Neural progenitor cell (in vitro differentiated cells): ENCODE data around the gene LGALS3BP. TPM values are rescaled to one million over a fixed set of nuclear protein-coding genes. Genes with fewer than 3 reads are reported as not detected.
"Not testable (repeated sequence)": the region's sequence is repeated elsewhere in the genome, so short reads cannot be mapped to it uniquely, and the experiment has no call there.

Experiments
- DNase-seq: peaks from one replicate; pipeline ENCODE4 v3.0.0-alpha.2; 2016; ENCODE audit warnings: low spot score
- H2AFZ ChIP-seq: fragments of 200-600 bp; sonication (generic); replicated peaks from 2 replicates; pipeline ENCODE4 v1.6.1; 2016; ENCODE audit warnings: antibody characterized with exemption
- H3F3A ChIP-seq: fragments of 200-600 bp; sonication (generic); 2 replicates; pipeline ENCODE4 v1.6.1; 2016; ENCODE audit warnings: antibody characterized with exemption, low read depth
- H3K27ac ChIP-seq: fragments of 200-600 bp; sonication (generic); 2 replicates; pipeline ENCODE4 v1.5.1; 2016; ENCODE audit warnings: mild to moderate bottlenecking
- H3K27me3 ChIP-seq: fragments of 200-600 bp; sonication (generic); 2 replicates; pipeline ENCODE4 v1.6.1; 2016; ENCODE audit warnings: mild to moderate bottlenecking, moderate library complexity
- H3K36me3 ChIP-seq: fragments of 200-600 bp; sonication (generic); 2 replicates; pipeline ENCODE4 v1.5.1; 2016
- H3K4me1 ChIP-seq: fragments of 200-600 bp; sonication (generic); 2 replicates; pipeline ENCODE4 v1.6.1; 2016; ENCODE audit warnings: mixed run types
- H3K4me2 ChIP-seq: fragments of 200-600 bp; sonication (generic); 2 replicates; pipeline ENCODE4 v1.6.1; 2016
- H3K4me3 ChIP-seq: fragments of 200-600 bp; sonication (generic); 2 replicates; pipeline ENCODE4 v1.5.1; 2016
- H3K79me2 ChIP-seq: fragments of 200-600 bp; sonication (generic); 2 replicates; pipeline ENCODE4 v1.6.1; 2016; ENCODE audit warnings: low read depth
- H3K9ac ChIP-seq: fragments of 200-600 bp; sonication (generic); 2 replicates; pipeline ENCODE4 v1.6.1; 2016
- H3K9me3 ChIP-seq: fragments of 200-600 bp; sonication (generic); 2 replicates; pipeline ENCODE4 v1.5.1; 2016; ENCODE audit warnings: low read depth
- H4K20me1 ChIP-seq: fragments of 200-600 bp; sonication (generic); 2 replicates; pipeline ENCODE4 v1.6.1; 2016; ENCODE audit warnings: low read depth
- H3K27ac Mint-ChIP-seq: 3 replicates; pipeline ENCODE4 v1.8.0; 2021; ENCODE audit warnings: mixed read lengths
- H3K27me3 Mint-ChIP-seq: 2 replicates; pipeline ENCODE4 v1.8.0; 2022; ENCODE audit warnings: low read depth, mild to moderate bottlenecking, inconsistent platforms, moderate library complexity, mixed read lengths; ENCODE audit not compliant: insufficient read depth
- H3K36me3 Mint-ChIP-seq: 3 replicates; pipeline ENCODE4 v1.8.0; 2021; ENCODE audit warnings: mixed read lengths
- H3K4me1 Mint-ChIP-seq: 3 replicates; pipeline ENCODE4 v1.8.0; 2021; ENCODE audit warnings: mixed read lengths
- H3K4me3 Mint-ChIP-seq: 3 replicates; pipeline ENCODE4 v1.8.0; 2021; ENCODE audit warnings: mild to moderate bottlenecking, moderate library complexity, mixed read lengths
- H3K9me3 Mint-ChIP-seq: 3 replicates; pipeline ENCODE4 v1.8.0; 2020; ENCODE audit warnings: mixed read lengths
- CTCF ChIP-seq: fragments of 200-600 bp; sonication (generic); IDR thresholded peaks from 2 replicates; pipeline ENCODE4 v1.5.1; 2017; ENCODE audit warnings: antibody characterized with exemption, mild to moderate bottlenecking
- EZH2 ChIP-seq: fragments of 200-600 bp; sonication (generic); IDR thresholded peaks from 2 replicates; pipeline ENCODE4 v1.6.1; 2017; ENCODE audit warnings: antibody characterized with exemption, mild to moderate bottlenecking, moderate library complexity
- EZH2phosphoT487 ChIP-seq: fragments of 200-600 bp; sonication (generic); IDR thresholded peaks from 2 replicates; pipeline ENCODE4 v1.6.1; 2017; ENCODE audit warnings: antibody characterized with exemption
- total RNA-seq: library from RNA; depleted of rRNA; stranded (reverse); fragments of >200 nt; gene quantifications from 2 replicates; pipeline ENCODE4 v1.2.3, GENCODE V29; 2015; ENCODE audit warnings: low replicate concordance

LGALS3BP gene
- total RNA-seq, 1 donor from 2014 or later = 17.5 TPM

DNA sequence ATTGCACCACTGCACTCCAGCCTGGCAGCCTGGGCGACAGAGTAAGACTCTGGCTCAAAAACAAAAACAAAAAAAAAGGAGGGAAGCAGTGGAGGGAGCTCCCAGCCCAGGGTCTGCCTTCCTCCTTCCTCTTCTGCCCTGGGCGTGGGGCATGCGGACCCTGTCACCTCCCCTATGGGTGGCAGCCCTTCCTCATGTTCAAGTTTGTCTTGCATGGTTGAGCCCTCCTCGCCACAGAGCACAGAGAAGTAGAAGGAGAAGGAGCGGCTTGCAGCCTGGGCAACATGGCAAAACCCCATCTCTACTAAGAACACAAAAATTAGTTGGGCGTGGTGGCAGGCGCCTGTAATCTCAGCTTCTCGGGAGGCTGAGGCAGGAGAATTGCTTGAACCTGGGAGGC is 33.1 kb downstream of the LGALS3BP start:
- Histone ChIP-seq H3K27ac (no peak overlapping the region), H3K4me3 (no peak overlapping the region), H3K36me3 (no peaks in the 10 kb centered on the region), H3K27me3 (no peaks in the 10 kb centered on the region), H3K9ac (no peak overlapping the region), H3K9me3 (no peaks in the 10 kb centered on the region), H3F3A (no peaks in the 10 kb centered on the region), H3K4me1 (no peaks in the 10 kb centered on the region), H4K20me1 (no peaks in the 10 kb centered on the region), H2AFZ (no peak overlapping the region), H3K79me2 (no peaks in the 10 kb centered on the region), H3K4me2 (no peak overlapping the region)
- DNase-seq = no peak
- TF ChIP-seq EZH2 = no peak
- no peak for TF ChIP-seq CTCF
- TF ChIP-seq EZH2phosphoT487 = no peak
- Mint-ChIP-seq H3K4me3 (no peak overlapping the region), H3K4me1 (peaks cover 19% of the 10 kb centered on the region), H3K36me3 (peaks cover 2% of the 10 kb centered on the region), H3K27ac (no peak overlapping the region), H3K9me3 (peaks cover 18% of the 10 kb centered on the region), H3K27me3 (peaks cover 22% of the 10 kb centered on the region)

- no peak overlapping the region for H3K9ac ChIP-seq
- no peaks in the 10 kb centered on the region for H3K9me3 ChIP-seq
- no peaks in the 10 kb centered on the region for H3F3A ChIP-seq
- H3K36me3 ChIP-seq = no peaks in the 10 kb centered on the region
- no peak overlapping the region for H3K27ac ChIP-seq
- H3K27ac Mint-ChIP-seq = peak overlapping the region; percentile 42
- H3K4me1 Mint-ChIP-seq = peaks cover 14% of the 10 kb centered on the region
- H3K36me3 Mint-ChIP-seq = peaks cover 2% of the 10 kb centered on the region
- H3K27me3 Mint-ChIP-seq = peaks cover 17% of the 10 kb centered on the region
- no peak overlapping the region for H3K4me2 ChIP-seq
- H3K4me3 ChIP-seq = no peak overlapping the region
- peaks cover 14% of the 10 kb centered on the region for H3K9me3 Mint-ChIP-seq
- DNase-seq = no peak
- TF ChIP-seq EZH2phosphoT487 (no peak), CTCF (no peak), EZH2 (no peak)
- no peak overlapping the region for H2AFZ ChIP-seq
- no peaks in the 10 kb centered on the region for H3K4me1 ChIP-seq
- H3K79me2 ChIP-seq = no peaks in the 10 kb centered on the region
- H3K4me3 Mint-ChIP-seq = no peak overlapping the region
- no peaks in the 10 kb centered on the region for H3K27me3 ChIP-seq
- H4K20me1 ChIP-seq = no peaks in the 10 kb centered on the region
These were observed 33.6 kb downstream of the LGALS3BP start for GRCh38 chr17:78946131-78946530.

DNA sequence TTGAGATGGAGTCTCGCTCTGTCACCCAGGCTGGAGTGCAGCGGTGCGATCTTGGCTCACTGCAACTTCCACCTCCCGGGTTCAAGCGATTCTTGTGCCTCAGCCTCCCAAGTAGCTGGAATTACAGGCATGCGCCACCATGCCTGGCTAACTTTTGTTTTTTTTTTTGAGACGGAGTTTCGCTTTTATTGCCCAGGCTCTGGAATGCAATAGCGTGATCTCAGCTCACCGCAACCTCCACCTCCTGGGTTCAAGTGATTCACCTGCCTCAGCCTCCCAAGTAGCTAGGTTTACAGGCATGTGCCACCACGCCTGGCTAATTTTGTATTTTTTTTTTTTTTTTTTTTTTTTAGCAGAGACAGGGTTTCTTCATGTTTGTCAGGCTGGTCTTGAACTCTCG is 34.3 kb downstream of the LGALS3BP start:
- not testable (repeated sequence) for H3K36me3 Mint-ChIP-seq, H3K9me3 Mint-ChIP-seq, H3K27ac ChIP-seq, H3F3A ChIP-seq, H3K4me1 ChIP-seq, H3K79me2 ChIP-seq, H3K27me3 ChIP-seq, H3K4me3 Mint-ChIP-seq, H4K20me1 ChIP-seq, H3K4me3 ChIP-seq, H3K9me3 ChIP-seq, H3K9ac ChIP-seq, H3K4me2 ChIP-seq, H2AFZ ChIP-seq, DNase-seq, H3K36me3 ChIP-seq
- H3K4me1 Mint-ChIP-seq = peaks cover 18% of the 10 kb centered on the region
- peak overlapping the region; percentile 17 for H3K27ac Mint-ChIP-seq
- peaks cover 11% of the 10 kb centered on the region for H3K27me3 Mint-ChIP-seq

GRCh38 chr17:78944956-78945355 is 34.8 kb downstream of the LGALS3BP start:
- Mint-ChIP-seq H3K9me3 (peaks cover 5% of the 10 kb centered on the region), H3K4me3 (no peak overlapping the region)
- DNase-seq = no peak

More at GRCh38 chr17:78944956-78945355, 34.8 kb downstream of the LGALS3BP start:
- H3K27me3 ChIP-seq = no peaks in the 10 kb centered on the region
- Mint-ChIP-seq H3K27me3 (peaks cover 10% of the 10 kb centered on the region), H3K36me3 (no peaks in the 10 kb centered on the region), H3K4me1 (peaks cover 21% of the 10 kb centered on the region), H3K27ac (peak overlapping the region; percentile 17)
- H3K9me3 ChIP-seq = no peaks in the 10 kb centered on the region
- no peaks in the 10 kb centered on the region for H3F3A ChIP-seq
- H3K4me3 ChIP-seq = no peak overlapping the region
- no peak overlapping the region for H2AFZ ChIP-seq
- H3K4me1 ChIP-seq = no peaks in the 10 kb centered on the region
- no peak for TF ChIP-seq EZH2phosphoT487
- no peak for TF ChIP-seq CTCF
- TF ChIP-seq EZH2 = no peak
- H3K79me2 ChIP-seq = no peaks in the 10 kb centered on the region
- no peak overlapping the region for H3K27ac ChIP-seq
- H3K36me3 ChIP-seq = no peaks in the 10 kb centered on the region
- no peaks in the 10 kb centered on the region for H4K20me1 ChIP-seq
- H3K9ac ChIP-seq = no peak overlapping the region
- no peak overlapping the region for H3K4me2 ChIP-seq
